HepG2 (cell line): ENCODE data around the gene CDC20B. TPM values are rescaled to one million over a fixed set of nuclear protein-coding genes. Genes with fewer than 3 reads are reported as not detected.

Source experiments
- ATAC-seq: fragments of 200-7000 bp; cut with Tn5 transposase; 3 replicates; pipeline ENCODE4 v1.9.1; 2020; ENCODE audit warnings: mild to moderate bottlenecking, moderate library complexity
- BruUV-seq: library from RNA; stranded (reverse); fragments of 400-500 nt; replicated peaks from 2 replicates; lab custom pipeline; 2021; lab: Mats Ljungman, UMichigan
- CTCF ChIA-PET: fragments of 300-600 bp; formaldehyde crosslinking; extraction: SDS; loops from one replicate; lab custom pipeline; 2021; ENCODE audit warnings: low total read pairs, inconsistent platforms, low intra/inter-chr PET ratio; lab: Yijun Ruan, JAX
- POLR2A ChIA-PET: fragments of 350-600 bp; sonication (Branson Sonifier 250); formaldehyde crosslinking; loops from one replicate; lab custom pipeline; 2020; ENCODE audit warnings: antibody characterized with exemption, inconsistent platforms; lab: Yijun Ruan, JAX
- DNase-seq: peaks from one replicate; pipeline ENCODE4 v3.0.0-alpha.2; 2015; ENCODE audit warnings: low spot score
- FAIRE-seq: peaks from 3 replicates; lab custom pipeline; 2011; peaks lifted over from hg19 to GRCh38; lab: Jason Lieb, UNC
- H2AFZ ChIP-seq: one replicate; pipeline ENCODE4 v1.6.1; 2011; ENCODE audit warnings: low read length, inconsistent platforms
- H3K27ac ChIP-seq: fragments of 300-600 bp; 3 replicates; pipeline ENCODE4 v1.8.0; 2011; ENCODE audit warnings: mixed run types, mild to moderate bottlenecking, mixed read lengths, low read length, inconsistent platforms; ENCODE audit not compliant: insufficient read depth; ENCODE audit errors: extremely low read length
- H3K27me3 ChIP-seq, 2 experiments: fragments of 200-600 bp in 1 of 2; 2 replicates in 1 of 2; 3 replicates in 1 of 2; pipeline versions ENCODE4 v1.6.0 to v1.8.0; 2011; ENCODE audit warnings: low read length in 2 of 2, mild to moderate bottlenecking in 2 of 2, moderate library complexity in 2 of 2, inconsistent platforms in 1 of 2; ENCODE audit not compliant: insufficient read depth in 2 of 2, control insufficient read depth in 1 of 2
- H3K36me3 ChIP-seq, 2 experiments: fragments of 200-600 bp in 1 of 2; replicated peaks in 1 of 2; 2 replicates in 1 of 2; 3 replicates in 1 of 2; pipeline versions ENCODE4 v1.5.1 to v1.8.0; 2011; ENCODE audit warnings: low read length in 2 of 2, inconsistent platforms in 1 of 2; ENCODE audit not compliant: insufficient read depth in 2 of 2, control insufficient read depth in 1 of 2
- H3K4me1 ChIP-seq: 2 replicates; pipeline ENCODE4 v1.5.1; 2012; ENCODE audit warnings: low read length, inconsistent platforms; ENCODE audit not compliant: insufficient read depth
- H3K4me2 ChIP-seq: 2 replicates; pipeline ENCODE4 v1.6.0; 2011; ENCODE audit warnings: low read depth, low read length, inconsistent platforms
- H3K4me3 ChIP-seq, 3 experiments: fragments of 200-600 bp in 1 of 3; sonication (generic), shearing (Covaris generic) in 1 of 3; replicated peaks in 1 of 3; 2 replicates each; pipeline ENCODE4 v1.5.1; 2011 to 2016; ENCODE audit warnings: low read length in 3 of 3, inconsistent platforms in 2 of 3, low read depth in 2 of 3, mild to moderate bottlenecking in 2 of 3, control low read depth in 1 of 3, mixed read lengths in 1 of 3; ENCODE audit not compliant: insufficient read depth in 1 of 3
- H3K79me2 ChIP-seq: one replicate; pipeline ENCODE4 v1.6.1; 2011; ENCODE audit warnings: low read length, inconsistent platforms; ENCODE audit not compliant: insufficient read depth
- H3K9ac ChIP-seq: 2 replicates; pipeline ENCODE4 v1.6.0; 2011; ENCODE audit warnings: mild to moderate bottlenecking, low read depth, low read length, inconsistent platforms; ENCODE audit not compliant: insufficient read depth
- H3K9me3 ChIP-seq: 2 replicates; pipeline ENCODE4 v1.5.1; 2012; ENCODE audit warnings: mild to moderate bottlenecking, low read length
- H4K20me1 ChIP-seq: 2 replicates; pipeline ENCODE4 v1.6.0; 2011; ENCODE audit warnings: inconsistent platforms, mild to moderate bottlenecking, low read length, moderate library complexity; ENCODE audit not compliant: insufficient read depth
- CBX2 ChIP-seq, 2 experiments: fragments of 200-600 bp in 1 of 2; sonication (generic); formaldehyde crosslinking in 1 of 2; IDR thresholded peaks; 2 replicates each; pipeline versions ENCODE4 v1.7.0 to v1.8.1; 2018 to 2022; ENCODE audit warnings: low read depth in 2 of 2, low read length in 1 of 2, mild to moderate bottlenecking in 1 of 2, missing genetic modification reagents in 1 of 2
- DNMT1 ChIP-seq: sonication (generic); formaldehyde crosslinking; IDR thresholded peaks from 2 replicates; pipeline ENCODE4 v1.5.1; 2020; ENCODE audit warnings: mild to moderate bottlenecking, missing genetic modification reagents
- FOXJ3 ChIP-seq: sonication (generic); formaldehyde crosslinking; IDR thresholded peaks from 2 replicates; pipeline ENCODE4 v1.4.0; 2020; ENCODE audit warnings: missing genetic modification reagents, mild to moderate bottlenecking, borderline replicate concordance
- FOXK1 ChIP-seq: sonication (generic); formaldehyde crosslinking; IDR thresholded peaks from 2 replicates; pipeline ENCODE4 v1.4.0; 2020; ENCODE audit warnings: low read depth, missing genetic modification reagents, borderline replicate concordance
- MYC ChIP-seq: sonication (generic); formaldehyde crosslinking; IDR thresholded peaks from 2 replicates; pipeline ENCODE4 v1.9.0; 2021; ENCODE audit warnings: missing genetic modification reagents, borderline replicate concordance
- RAD21 ChIP-seq: fragments of 450-650 bp; formaldehyde crosslinking; IDR thresholded peaks from 2 replicates; pipeline ENCODE4 v1.5.0; 2020; ENCODE audit warnings: mild to moderate bottlenecking
- RFXAP ChIP-seq: sonication (generic); formaldehyde crosslinking; IDR thresholded peaks from 2 replicates; pipeline ENCODE4 v1.4.0; 2020; ENCODE audit warnings: missing genetic modification reagents, borderline replicate concordance
- STAG1 ChIP-seq: sonication (generic); formaldehyde crosslinking; IDR thresholded peaks from 2 replicates; pipeline ENCODE4 v1.4.0; 2020; ENCODE audit warnings: missing genetic modification reagents
- ZFP90 ChIP-seq: sonication (generic); formaldehyde crosslinking; IDR thresholded peaks from 2 replicates; pipeline ENCODE4 v1.8.0; 2022; ENCODE audit warnings: missing genetic modification reagents, mild to moderate bottlenecking, inconsistent platforms, borderline replicate concordance
- ZNF614 ChIP-seq: IDR thresholded peaks from 2 replicates; pipeline ENCODE4 v1.6.1; 2018; ENCODE audit warnings: missing biosample characterization, missing genetic modification reagents, inconsistent platforms, borderline replicate concordance
- ZNF766 ChIP-seq: sonication (generic); formaldehyde crosslinking; IDR thresholded peaks from 2 replicates; pipeline ENCODE4 v1.5.0; 2020; ENCODE audit warnings: missing genetic modification reagents, borderline replicate concordance
- WGBS: methylation state at CpG from one replicate; pipeline ENCODE4 v1.1.6; 2017; ENCODE audit warnings: low lambda C conversion rate; 5-methylcytosine and 5-hydroxymethylcytosine counted together
- in situ Hi-C: cut with HindIII; loops from 2 replicates; pipeline ENCODE4 v1.10.0; 2017; ENCODE audit warnings: low pct_unique_long_range_greater_than_20kb; ENCODE audit not compliant: extremely low pct_ligation_motif_present
- intact Hi-C: fragments of 100-400 bp; cut with micrococcal nuclease; formaldehyde crosslinking; loops from one replicate; pipeline ENCODE4 v1.10.0; 2022; ENCODE audit not compliant: unreplicated experiment
- polyA plus RNA-seq, 8 experiments: library from polyadenylated mRNA; depleted of rRNA in 3 of 8; stranded (reverse) in 7 of 8; unstranded in 1 of 8; fragments of >200 nt; fragmentation: Illumina TruSeq in 4 of 8; extraction: Trizol in 4 of 8; gene quantifications; 2 replicates each; pipeline versions ENCODE4 v1.2.1 to v1.2.3, GENCODE V29; 2011 to 2016; ENCODE audit warnings: low read depth in 4 of 8, missing spikeins in 1 of 8, mixed read lengths in 1 of 8; ENCODE audit not compliant: insufficient read depth in 1 of 8
- total RNA-seq, 5 experiments: library from RNA; depleted of rRNA; stranded (reverse); fragments of >200 nt; fragmentation: Illumina TruSeq; extraction: Trizol; gene quantifications; 2 replicates each; pipeline ENCODE4 v1.2.3, GENCODE V29; 2016; ENCODE audit warnings: low read depth in 1 of 5
- TF ChIP-seq, protein P1 (sequence below): sonication (generic); formaldehyde crosslinking; IDR thresholded peaks from 2 replicates; pipeline ENCODE4 v1.8.0; 2022; ENCODE audit warnings: mild to moderate bottlenecking, missing genetic modification reagents
- TF ChIP-seq, protein P2 (sequence below): IDR thresholded peaks from 2 replicates; pipeline ENCODE4 v1.6.1; 2012; ENCODE audit warnings: low read depth, low read length, improper control_type of control experiment
- TF ChIP-seq, protein P3 (sequence below): sonication (generic); formaldehyde crosslinking; IDR thresholded peaks from 2 replicates; pipeline ENCODE4 v1.5.0; 2020; ENCODE audit warnings: mild to moderate bottlenecking, missing genetic modification reagents, moderate library complexity

Gene CDC20B
- total and polyA plus RNA-seq, 2 of the 13 experiments (the other 11 are each of a cell fraction or from before 2014, with no cell fraction given), result not detected

DNA sequence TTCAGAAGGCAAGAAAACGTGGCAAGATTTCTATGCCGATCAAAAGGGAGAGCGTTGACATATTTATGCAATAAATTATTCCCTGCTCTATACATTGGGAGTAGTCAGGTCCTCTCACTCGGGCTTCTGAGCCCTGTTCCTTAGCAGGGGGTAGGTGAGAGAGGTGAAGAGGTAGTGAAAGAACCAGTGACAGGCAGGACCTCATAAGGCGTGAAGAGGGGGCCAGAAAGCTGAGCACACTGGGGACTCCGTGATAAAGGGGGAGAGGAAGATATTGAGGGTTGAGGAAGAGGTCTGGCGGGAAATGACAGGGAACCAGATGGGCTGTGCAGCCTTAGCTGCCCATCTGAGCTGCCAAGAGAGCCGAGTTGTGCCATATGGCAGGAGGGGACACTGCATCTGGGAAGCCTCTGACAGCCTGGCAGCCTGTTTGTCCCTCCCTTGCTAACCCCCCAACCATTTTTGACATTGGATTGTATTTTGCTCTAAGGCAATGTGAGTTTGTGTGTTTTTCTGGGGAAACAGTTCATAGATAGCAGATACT lies 782 bp upstream of the CDC20B start (continued):
- TF ChIP-seq, protein P1, sequence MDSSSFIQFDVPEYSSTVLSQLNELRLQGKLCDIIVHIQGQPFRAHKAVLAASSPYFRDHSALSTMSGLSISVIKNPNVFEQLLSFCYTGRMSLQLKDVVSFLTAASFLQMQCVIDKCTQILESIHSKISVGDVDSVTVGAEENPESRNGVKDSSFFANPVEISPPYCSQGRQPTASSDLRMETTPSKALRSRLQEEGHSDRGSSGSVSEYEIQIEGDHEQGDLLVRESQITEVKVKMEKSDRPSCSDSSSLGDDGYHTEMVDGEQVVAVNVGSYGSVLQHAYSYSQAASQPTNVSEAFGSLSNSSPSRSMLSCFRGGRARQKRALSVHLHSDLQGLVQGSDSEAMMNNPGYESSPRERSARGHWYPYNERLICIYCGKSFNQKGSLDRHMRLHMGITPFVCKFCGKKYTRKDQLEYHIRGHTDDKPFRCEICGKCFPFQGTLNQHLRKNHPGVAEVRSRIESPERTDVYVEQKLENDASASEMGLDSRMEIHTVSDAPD, result no peak

DNA sequence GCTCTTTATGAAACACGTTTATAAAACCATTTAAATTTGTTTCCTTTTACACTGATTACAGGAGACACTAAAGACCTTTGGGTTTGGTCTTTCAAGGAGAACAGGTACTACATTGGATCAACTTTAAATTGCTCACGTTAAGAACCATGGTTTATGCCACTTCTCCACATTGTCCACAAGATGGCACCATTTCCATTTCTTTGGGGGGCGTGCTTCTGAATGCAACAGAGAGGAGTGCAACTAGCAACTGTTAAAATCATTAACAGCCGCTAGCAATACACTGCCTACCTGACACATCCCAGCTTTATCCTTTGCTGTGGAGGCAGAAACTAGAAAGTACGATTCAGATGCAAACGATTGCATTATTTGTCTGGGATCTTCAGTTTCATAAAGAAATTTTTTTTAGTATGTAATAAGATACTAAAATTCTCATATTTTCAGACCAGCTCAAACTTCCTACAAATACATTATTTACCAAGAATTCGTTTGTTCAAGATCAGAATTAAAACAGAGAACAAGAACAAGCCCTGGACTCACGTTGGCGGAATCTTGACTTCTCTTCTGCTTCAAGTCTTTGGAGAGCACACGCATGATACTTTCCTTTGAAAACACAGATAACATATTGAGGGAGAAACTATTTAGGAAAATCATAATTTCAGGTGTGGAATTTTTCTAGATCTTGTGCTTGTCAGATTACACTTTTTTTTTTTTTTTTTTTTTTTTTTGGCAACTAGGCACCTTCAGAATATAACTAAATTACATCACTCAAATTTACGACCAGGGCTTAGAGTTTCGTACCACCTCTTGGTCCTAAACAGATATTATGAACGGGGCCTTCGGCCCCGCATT lies 702 bp downstream of the CDC20B start:
- Histone ChIP-seq H3K27me3 (peaks cover 2 to 36% of the 10 kb centered on the region in 2 experiments; a peak in 3 of 5 replicates), H3K9ac (no peak overlapping the region), H3K9me3 (no peaks in the 10 kb centered on the region), H3K79me2 (no peaks in the 10 kb centered on the region), H3K4me3 (peak overlapping the region; percentile 39 to 70 (median 59); a peak in 5 of 6 replicates), H3K27ac (no peak overlapping the region), H3K36me3 (no peaks in the 10 kb centered on the region), H4K20me1 (no peaks in the 10 kb centered on the region; the same call in 1 of the 2 replicates), H2AFZ (no peak overlapping the region), H3K4me2 (peak overlapping the region; percentile 94), H3K4me1 (peaks cover 39% of the 10 kb centered on the region)
- FAIRE-seq, result peak; percentile 71
- BruUV-seq, result no TSS peak
- DNase-seq, result peak; percentile 80
- ChIA-PET CTCF (interaction anchor here (0.9 to 1.0 kb wide), 2 partner anchors 53 to 520 kb away, joined by 3 read pairs; no protein-coding TSS in a partner anchor), POLR2A (no interaction called here)
- in situ Hi-C loops (loop anchor here (5.0 to 25.0 kb wide), 2 partner anchors 520 to 660 kb away; partner anchors contain the start of gene SNX18), intact Hi-C loops (loop anchor here (1.0 to 10.0 kb wide), 6 partner anchors 55 to 763 kb away; partner anchors contain the start of genes DHX29, MCIDAS and MTREX)
- WGBS, result 11% methylated on average over 15 of the region's 15 CpGs
- ATAC-seq, result peak; percentile 61
- TF ChIP-seq FOXK1 (CRISPR knock-in tag) (peak; percentile 37; the same call in 1 of the 2 replicates), CBX2 (IDR thresholded peaks at IDR 0.05; ENCODE audit: low read depth, low read length) (0 out of 2 replicates have a peak, but pooled peaks have one; percentile 31), CBX2 (CRISPR knock-in tag; IDR thresholded peaks at IDR 0.05; ENCODE audit: low read depth) (no peak), ZNF614 (CRISPR knock-in tag) (0 out of 2 replicates have a peak, but pooled peaks have one; percentile 57), RAD21 (CRISPR knock-in tag) (peak; percentile 66), DNMT1 (no peak), MYC (no peak), FOXJ3 (CRISPR knock-in tag) (0 out of 2 replicates have a peak, but pooled peaks have one; percentile 20), ZFP90 (CRISPR knock-in tag) (0 out of 2 replicates have a peak, but pooled peaks have one; percentile 45), RFXAP (no peak), STAG1 (peak; percentile 92), ZNF766 (0 out of 2 replicates have a peak, but pooled peaks have one; percentile 48)
- TF ChIP-seq, protein P2, sequence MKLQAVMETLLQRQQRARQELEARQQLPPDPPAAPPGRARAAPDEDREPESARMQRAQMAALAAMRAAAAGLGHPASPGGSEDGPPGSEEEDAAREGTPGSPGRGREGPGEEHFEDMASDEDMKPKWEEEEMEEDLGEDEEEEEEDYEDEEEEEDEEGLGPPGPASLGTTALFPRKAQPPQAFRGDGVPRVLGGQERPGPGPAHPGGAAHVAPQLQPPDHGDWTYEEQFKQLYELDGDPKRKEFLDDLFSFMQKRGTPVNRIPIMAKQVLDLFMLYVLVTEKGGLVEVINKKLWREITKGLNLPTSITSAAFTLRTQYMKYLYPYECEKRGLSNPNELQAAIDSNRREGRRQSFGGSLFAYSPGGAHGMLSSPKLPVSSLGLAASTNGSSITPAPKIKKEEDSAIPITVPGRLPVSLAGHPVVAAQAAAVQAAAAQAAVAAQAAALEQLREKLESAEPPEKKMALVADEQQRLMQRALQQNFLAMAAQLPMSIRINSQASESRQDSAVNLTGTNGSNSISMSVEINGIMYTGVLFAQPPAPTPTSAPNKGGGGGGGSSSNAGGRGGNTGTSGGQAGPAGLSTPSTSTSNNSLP, result peak; percentile 55; the same call in 1 of the 2 replicates
- TF ChIP-seq, protein P3, sequence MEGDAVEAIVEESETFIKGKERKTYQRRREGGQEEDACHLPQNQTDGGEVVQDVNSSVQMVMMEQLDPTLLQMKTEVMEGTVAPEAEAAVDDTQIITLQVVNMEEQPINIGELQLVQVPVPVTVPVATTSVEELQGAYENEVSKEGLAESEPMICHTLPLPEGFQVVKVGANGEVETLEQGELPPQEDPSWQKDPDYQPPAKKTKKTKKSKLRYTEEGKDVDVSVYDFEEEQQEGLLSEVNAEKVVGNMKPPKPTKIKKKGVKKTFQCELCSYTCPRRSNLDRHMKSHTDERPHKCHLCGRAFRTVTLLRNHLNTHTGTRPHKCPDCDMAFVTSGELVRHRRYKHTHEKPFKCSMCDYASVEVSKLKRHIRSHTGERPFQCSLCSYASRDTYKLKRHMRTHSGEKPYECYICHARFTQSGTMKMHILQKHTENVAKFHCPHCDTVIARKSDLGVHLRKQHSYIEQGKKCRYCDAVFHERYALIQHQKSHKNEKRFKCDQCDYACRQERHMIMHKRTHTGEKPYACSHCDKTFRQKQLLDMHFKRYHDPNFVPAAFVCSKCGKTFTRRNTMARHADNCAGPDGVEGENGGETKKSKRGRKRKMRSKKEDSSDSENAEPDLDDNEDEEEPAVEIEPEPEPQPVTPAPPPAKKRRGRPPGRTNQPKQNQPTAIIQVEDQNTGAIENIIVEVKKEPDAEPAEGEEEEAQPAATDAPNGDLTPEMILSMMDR, result peak; percentile 88
